Nephron (organoid): ENCODE results near the gene WNT7B.

Source experiments
- H3K27ac Mint-ChIP-seq, 3 experiments: 2 replicates each; pipeline ENCODE4 v1.8.0; 2020; ENCODE audit warnings: mixed read lengths in 3 of 3, mild to moderate bottlenecking in 2 of 3, moderate library complexity in 1 of 3
- H3K27me3 Mint-ChIP-seq: 2 replicates; pipeline ENCODE4 v1.8.0; 2021; ENCODE audit warnings: low read depth, mild to moderate bottlenecking, moderate library complexity, mixed read lengths
- H3K36me3 Mint-ChIP-seq: 2 replicates; pipeline ENCODE4 v1.8.0; 2020; ENCODE audit warnings: low read depth, mixed read lengths
- H3K4me1 Mint-ChIP-seq: 2 replicates; pipeline ENCODE4 v1.8.0; 2020; ENCODE audit warnings: mixed read lengths
- H3K4me3 Mint-ChIP-seq, 3 experiments: 2 replicates each; pipeline ENCODE4 v1.8.0; 2020; ENCODE audit warnings: mild to moderate bottlenecking in 3 of 3, mixed read lengths in 3 of 3, moderate library complexity in 2 of 3
- H3K9me3 Mint-ChIP-seq: 2 replicates; pipeline ENCODE4 v1.8.0; 2020; ENCODE audit warnings: mixed read lengths
- CTCF ChIP-seq, 3 experiments: fragments of 200-600 bp; sonication (generic); IDR thresholded peaks; one replicate each; pipeline ENCODE4 v1.5.0; 2021; ENCODE audit warnings: antibody characterized with exemption in 3 of 3; ENCODE audit not compliant: unreplicated experiment in 3 of 3

The WNT7B gene

GRCh38 chr22:46013460-46014416, 36.8 kb upstream of the WNT7B start:
- Mint-ChIP-seq H3K27me3 (peaks cover 3% of the 10 kb centered on the region), H3K4me3 (peak overlapping the region; percentile 87 to 90 (median 89)), H3K9me3 (peaks cover 12% of the 10 kb centered on the region), H3K36me3 (no peaks in the 10 kb centered on the region), H3K27ac (peak overlapping the region; percentile 92 to 98 (median 96)), H3K4me1 (peaks cover 35% of the 10 kb centered on the region)
- TF ChIP-seq CTCF (IDR thresholded peaks at IDR 0.05; ENCODE audit: unreplicated experiment in 3 of 3): peak; percentile 67 to 70 (median 69)

GRCh38 chr22:46012881-46013281, 35.9 kb upstream of the WNT7B start:
- H3K9me3 Mint-ChIP-seq: peaks cover 12% of the 10 kb centered on the region
- peak overlapping the region; percentile 87 to 90 (median 89) for H3K4me3 Mint-ChIP-seq
- TF ChIP-seq CTCF (IDR thresholded peaks at IDR 0.05; ENCODE audit: unreplicated experiment in 3 of 3): no peak
- peaks cover 3% of the 10 kb centered on the region for H3K27me3 Mint-ChIP-seq
- H3K27ac Mint-ChIP-seq: peak overlapping the region; percentile 92 to 98 (median 96)
- no peaks in the 10 kb centered on the region for H3K36me3 Mint-ChIP-seq
- H3K4me1 Mint-ChIP-seq: peaks cover 40% of the 10 kb centered on the region

GRCh38 chr22:46012182-46012880, 35.4 kb upstream of the WNT7B start:
- Mint-ChIP-seq H3K9me3 (peaks cover 7% of the 10 kb centered on the region), H3K4me3 (peak overlapping the region; percentile 64 to 76 (median 67)), H3K27me3 (peaks cover 3% of the 10 kb centered on the region), H3K36me3 (no peaks in the 10 kb centered on the region), H3K4me1 (peaks cover 40% of the 10 kb centered on the region), H3K27ac (peak overlapping the region; percentile 64 to 83 (median 70))
- TF ChIP-seq CTCF (IDR thresholded peaks at IDR 0.05; ENCODE audit: unreplicated experiment in 3 of 3): no peak

GRCh38 chr22:46011627-46012181, 34.7 kb upstream of the WNT7B start:
- H3K36me3 Mint-ChIP-seq: no peaks in the 10 kb centered on the region
- peak overlapping the region; percentile 64 to 76 (median 67) for H3K4me3 Mint-ChIP-seq
- TF ChIP-seq CTCF (IDR thresholded peaks at IDR 0.05; ENCODE audit: unreplicated experiment in 3 of 3): no peak
- peaks cover 3% of the 10 kb centered on the region for H3K27me3 Mint-ChIP-seq
- H3K4me1 Mint-ChIP-seq: peaks cover 34% of the 10 kb centered on the region
- peaks cover 6% of the 10 kb centered on the region for H3K9me3 Mint-ChIP-seq
- peak overlapping the region; percentile 70 to 83 (median 77) for H3K27ac Mint-ChIP-seq

GRCh38 chr22:46010951-46011626, 34.1 kb upstream of the WNT7B start:
- Mint-ChIP-seq H3K4me3 (peak overlapping the region in 1 of 3 experiments; percentile 17), H3K27ac (peak overlapping the region; percentile 77 to 90 (median 82)), H3K4me1 (peaks cover 37% of the 10 kb centered on the region), H3K27me3 (peaks cover 3% of the 10 kb centered on the region), H3K36me3 (no peaks in the 10 kb centered on the region), H3K9me3 (peaks cover 6% of the 10 kb centered on the region)
- no peak for TF ChIP-seq CTCF (IDR thresholded peaks at IDR 0.05; ENCODE audit: unreplicated experiment in 3 of 3)
